ENCODE measurements around the gene KNDC1.

Gene KNDC1

DNA sequence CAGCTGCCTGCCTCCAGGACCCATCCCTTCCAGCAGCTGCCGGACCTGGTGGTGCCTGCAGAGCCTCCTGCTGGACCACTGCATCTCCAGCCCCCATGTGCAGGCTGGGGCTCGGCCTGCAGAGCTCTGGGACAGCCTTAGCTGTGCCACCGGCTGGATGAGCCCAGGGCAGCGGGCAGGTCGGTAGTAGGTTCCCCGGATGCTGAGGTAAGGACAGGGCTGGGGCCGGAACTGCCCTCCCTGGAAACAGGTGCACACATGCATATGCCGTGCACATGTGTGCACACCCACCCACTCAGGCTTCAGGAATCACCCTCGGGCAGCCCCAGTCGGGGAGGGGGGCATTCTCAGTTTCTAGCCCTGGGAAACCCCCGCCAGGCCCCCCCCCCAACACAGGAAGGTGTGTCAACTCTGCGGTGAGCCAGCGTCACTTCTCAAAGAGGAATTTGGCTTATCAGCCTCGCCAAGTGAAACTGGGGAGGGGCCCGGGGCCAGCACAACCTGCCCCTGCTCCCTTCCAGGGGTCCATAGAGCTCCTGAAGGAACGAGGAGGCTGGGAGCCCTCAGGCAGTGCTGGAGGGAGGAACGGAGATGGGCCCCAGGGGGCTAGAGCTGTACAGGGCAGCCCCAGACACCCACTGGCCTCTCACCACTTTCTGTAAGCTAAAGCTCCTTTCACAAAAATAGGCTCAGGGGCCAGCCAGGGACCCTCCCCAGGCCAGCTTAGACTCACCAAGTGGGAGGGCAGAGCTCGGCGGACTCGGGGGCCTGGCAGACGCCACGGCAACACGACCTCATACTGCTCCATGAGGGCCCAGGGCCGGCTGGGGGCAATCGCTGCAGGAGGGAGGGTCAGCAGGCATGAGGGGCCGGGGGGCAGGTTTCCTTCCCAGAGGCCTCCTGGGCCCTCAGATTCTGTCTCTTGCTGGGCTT lies 115.0 kb downstream of the KNDC1 start:
- in situ Hi-C loops (cut with HindIII; ENCODE audit: low sequenced_read_pairs) = no loop called here
- H3K4me3 ChIP-seq (ENCODE audit: low read depth, low read length) = no peak overlapping the region
- DNase-seq (ENCODE audit: low read depth, low spot score) = no peak
- TF ChIP-seq, protein P1, sequence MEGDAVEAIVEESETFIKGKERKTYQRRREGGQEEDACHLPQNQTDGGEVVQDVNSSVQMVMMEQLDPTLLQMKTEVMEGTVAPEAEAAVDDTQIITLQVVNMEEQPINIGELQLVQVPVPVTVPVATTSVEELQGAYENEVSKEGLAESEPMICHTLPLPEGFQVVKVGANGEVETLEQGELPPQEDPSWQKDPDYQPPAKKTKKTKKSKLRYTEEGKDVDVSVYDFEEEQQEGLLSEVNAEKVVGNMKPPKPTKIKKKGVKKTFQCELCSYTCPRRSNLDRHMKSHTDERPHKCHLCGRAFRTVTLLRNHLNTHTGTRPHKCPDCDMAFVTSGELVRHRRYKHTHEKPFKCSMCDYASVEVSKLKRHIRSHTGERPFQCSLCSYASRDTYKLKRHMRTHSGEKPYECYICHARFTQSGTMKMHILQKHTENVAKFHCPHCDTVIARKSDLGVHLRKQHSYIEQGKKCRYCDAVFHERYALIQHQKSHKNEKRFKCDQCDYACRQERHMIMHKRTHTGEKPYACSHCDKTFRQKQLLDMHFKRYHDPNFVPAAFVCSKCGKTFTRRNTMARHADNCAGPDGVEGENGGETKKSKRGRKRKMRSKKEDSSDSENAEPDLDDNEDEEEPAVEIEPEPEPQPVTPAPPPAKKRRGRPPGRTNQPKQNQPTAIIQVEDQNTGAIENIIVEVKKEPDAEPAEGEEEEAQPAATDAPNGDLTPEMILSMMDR (IDR thresholded peaks at IDR 0.05; ENCODE audit: low read depth, low read length) = peak; percentile 24

GRCh38 chr10:133275684-133276092 lies 115.7 kb downstream of the KNDC1 start:
- no peak for DNase-seq (ENCODE audit: low read depth, low spot score)
- in situ Hi-C loops (cut with HindIII; ENCODE audit: low sequenced_read_pairs) = no loop called here
- H3K4me3 ChIP-seq (ENCODE audit: low read depth, low read length) = no peak overlapping the region
- TF ChIP-seq, protein P1 (IDR thresholded peaks at IDR 0.05; ENCODE audit: low read depth, low read length) = no peak
